ENCODE measurements around the gene TANC1. TPM values are rescaled to one million over a fixed set of nuclear protein-coding genes. Genes with fewer than 3 reads are reported as not detected.

TANC1 gene
- total and polyA plus RNA-seq, 2 of the 4 experiments (the other 2 are of a cell fraction): 10.2 to 12.9 TPM

- TF ChIP-seq MXI1 (IDR thresholded peaks at IDR 0.05; ENCODE audit: borderline replicate concordance, low read depth, low read length) (no peak), RFX5 (IDR thresholded peaks at IDR 0.05; ENCODE audit: low read depth, low read length) (no peak), POLR2A (IDR thresholded peaks at IDR 0.05; ENCODE audit: low read depth, low read length) (no peak)
Observed at GRCh38 chr2:159071190-159071915, 102.9 kb downstream of the TANC1 start (continued).

GRCh38 chr2:159072795-159073194 is 104.4 kb downstream of the TANC1 start:
- H3K27ac ChIP-seq (ENCODE audit: insufficient read depth, low read length): peak overlapping the region; percentile 81; the same call in 1 of the 2 replicates
- TF ChIP-seq SMC3 (IDR thresholded peaks at IDR 0.05; ENCODE audit: low read depth, low read length) (no peak), CEBPB (IDR thresholded peaks at IDR 0.05; ENCODE audit: low read depth, low read length) (no peak), MXI1 (IDR thresholded peaks at IDR 0.05; ENCODE audit: borderline replicate concordance, low read depth, low read length) (no peak), BHLHE40 (IDR thresholded peaks at IDR 0.05; ENCODE audit: low read depth, low read length) (no peak), CHD1 (IDR thresholded peaks at IDR 0.05; ENCODE audit: low read depth, low read length) (no peak), POLR2A (IDR thresholded peaks at IDR 0.05; ENCODE audit: low read depth, low read length) (no peak), RCOR1 (IDR thresholded peaks at IDR 0.05; ENCODE audit: insufficient replicate concordance, low read length) (no peak), FOS (IDR thresholded peaks at IDR 0.05; ENCODE audit: low read depth, low read length) (no peak), MAZ (IDR thresholded peaks at IDR 0.05; ENCODE audit: borderline replicate concordance, low read depth, low read length) (no peak)
- TF ChIP-seq, protein P1, sequence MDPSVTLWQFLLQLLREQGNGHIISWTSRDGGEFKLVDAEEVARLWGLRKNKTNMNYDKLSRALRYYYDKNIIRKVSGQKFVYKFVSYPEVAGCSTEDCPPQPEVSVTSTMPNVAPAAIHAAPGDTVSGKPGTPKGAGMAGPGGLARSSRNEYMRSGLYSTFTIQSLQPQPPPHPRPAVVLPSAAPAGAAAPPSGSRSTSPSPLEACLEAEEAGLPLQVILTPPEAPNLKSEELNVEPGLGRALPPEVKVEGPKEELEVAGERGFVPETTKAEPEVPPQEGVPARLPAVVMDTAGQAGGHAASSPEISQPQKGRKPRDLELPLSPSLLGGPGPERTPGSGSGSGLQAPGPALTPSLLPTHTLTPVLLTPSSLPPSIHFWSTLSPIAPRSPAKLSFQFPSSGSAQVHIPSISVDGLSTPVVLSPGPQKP (IDR thresholded peaks at IDR 0.05; ENCODE audit: borderline replicate concordance, low read depth, low read length): no peak
- peak overlapping the region; percentile 98 for H2BK5ac ChIP-seq (ENCODE audit: low read depth, low read length, poor library complexity, severe bottlenecking)
- H2BK20ac ChIP-seq (ENCODE audit: low read depth, low read length): peak overlapping the region; percentile 90; the same call in 1 of the 2 replicates
- no peaks in the 10 kb centered on the region for H4K20me1 ChIP-seq (ENCODE audit: insufficient read depth, low read length)
- CTCF ChIA-PET: interaction anchor here (0.6 kb wide), 1 partner anchor 46 kb away, joined by 3 read pairs; no protein-coding TSS in a partner anchor
- DNase-seq (peak; percentile 73), ATAC-seq (ENCODE audit: low read depth) (peak; percentile 64)
- WGBS, 2 experiments (ENCODE audit: extremely low coverage in 2 of 2, insufficient read length in 1 of 2): no CpG with 5 or more reads among the region's 2 CpGs
- POLR2A ChIA-PET (ENCODE audit: unreplicated experiment): no interaction called here
- peaks cover 13% of the 10 kb centered on the region for H3K9me1 ChIP-seq (ENCODE audit: insufficient read depth, low read length)
- dilution Hi-C loops (cut with HindIII; ENCODE audit: low sequenced_read_pairs, unreplicated experiment) (no loop called here), intact Hi-C loops (cut with micrococcal nuclease) (loop anchor here (2.0 to 5.0 kb wide), 2 partner anchors 20 to 100 kb away; no protein-coding TSS in a partner anchor), in situ Hi-C loops (cut with MboI; ENCODE audit: low sequenced_read_pairs) (no loop called here)
- peak overlapping the region; percentile 26 to 93; a peak in 3 of 4 replicates for H4K8ac ChIP-seq (ENCODE audit: low read depth in 2 of 2, low read length in 2 of 2)
- no TSS peak for BruUV-seq (replicated peaks)
- 0 out of 2 replicates have a peak overlapping the region, but pooled peaks have one; percentile 89 for H2AK5ac ChIP-seq (ENCODE audit: low read depth, low read length)
- H3K4ac ChIP-seq (ENCODE audit: low read depth, low read length): peak overlapping the region; percentile 96; the same call in 1 of the 2 replicates
- no peak overlapping the region for H3K4me3 ChIP-seq (ENCODE audit: insufficient read depth, low read depth, low read length)
- H2AK9ac ChIP-seq (replicated peaks; ENCODE audit: low read depth, low read length, poor library complexity): no peak overlapping the region
- 0 out of 2 replicates have a peak overlapping the region, but pooled peaks have one; percentile 6 for H3K9ac ChIP-seq (ENCODE audit: low read depth, low read length)
- H4K5ac ChIP-seq (ENCODE audit: low read depth, low read length): peak overlapping the region; percentile 97
- no peaks in the 10 kb centered on the region for H3K27me3 ChIP-seq (ENCODE audit: control insufficient read depth, insufficient read depth, low read length)
- peak overlapping the region; percentile 87; the same call in 1 of the 3 replicates for H2BK15ac ChIP-seq (ENCODE audit: low read depth, low read length)
- no peaks in the 10 kb centered on the region for H3K36me3 ChIP-seq (ENCODE audit: control insufficient read depth, insufficient read depth, low read length)
- peaks cover 20 to 45% of the 10 kb centered on the region in 2 experiments for H3K79me1 ChIP-seq (ENCODE audit: low read depth in 1 of 2, low read length in 2 of 2)
- H2AFZ ChIP-seq (replicated peaks; ENCODE audit: low read length, poor library complexity): no peak overlapping the region
- H2BK120ac ChIP-seq (ENCODE audit: low read depth, low read length): peak overlapping the region; percentile 95
- peak overlapping the region; percentile 90 for H3K4me2 ChIP-seq (ENCODE audit: low read depth, low read length)
- H3K4me1 ChIP-seq (ENCODE audit: control insufficient read depth, insufficient read depth, low read length): peaks cover 27% of the 10 kb centered on the region
- H3K9me3 ChIP-seq (ENCODE audit: control insufficient read depth, insufficient read depth, low read length): no peaks in the 10 kb centered on the region
- H3K56ac ChIP-seq (ENCODE audit: extremely low read depth, insufficient read depth, low read length): peak overlapping the region; percentile 77; the same call in 1 of the 2 replicates
- peak overlapping the region; percentile 90; the same call in 1 of the 2 replicates for H3K23ac ChIP-seq (ENCODE audit: low read depth, low read length)
- H4K91ac ChIP-seq (ENCODE audit: insufficient read depth, low read depth, low read length): peak overlapping the region; percentile 86; the same call in 1 of the 2 replicates
- H3K14ac ChIP-seq (replicated peaks; ENCODE audit: low read depth, low read length): peak overlapping the region; percentile 81
- H3K18ac ChIP-seq (ENCODE audit: low read depth, low read length): peak overlapping the region; percentile 99

Measured in IMR-90 (cell line).